NCI-H524 (cell line): ENCODE results near the gene ADORA2A.

ENCODE experiments used
- DNase-seq, 2 experiments: peaks; one replicate each; lab custom pipeline; 2025; lab: John Stamatoyannopoulos, UW

Gene ADORA2A

GRCh38 chr22:24433001-24433827, 5.8 kb downstream of the ADORA2A start:
- DNase-seq: no peak

GRCh38 chr22:24433828-24434470, 6.5 kb downstream of the ADORA2A start:
- no peak for DNase-seq

DNA sequence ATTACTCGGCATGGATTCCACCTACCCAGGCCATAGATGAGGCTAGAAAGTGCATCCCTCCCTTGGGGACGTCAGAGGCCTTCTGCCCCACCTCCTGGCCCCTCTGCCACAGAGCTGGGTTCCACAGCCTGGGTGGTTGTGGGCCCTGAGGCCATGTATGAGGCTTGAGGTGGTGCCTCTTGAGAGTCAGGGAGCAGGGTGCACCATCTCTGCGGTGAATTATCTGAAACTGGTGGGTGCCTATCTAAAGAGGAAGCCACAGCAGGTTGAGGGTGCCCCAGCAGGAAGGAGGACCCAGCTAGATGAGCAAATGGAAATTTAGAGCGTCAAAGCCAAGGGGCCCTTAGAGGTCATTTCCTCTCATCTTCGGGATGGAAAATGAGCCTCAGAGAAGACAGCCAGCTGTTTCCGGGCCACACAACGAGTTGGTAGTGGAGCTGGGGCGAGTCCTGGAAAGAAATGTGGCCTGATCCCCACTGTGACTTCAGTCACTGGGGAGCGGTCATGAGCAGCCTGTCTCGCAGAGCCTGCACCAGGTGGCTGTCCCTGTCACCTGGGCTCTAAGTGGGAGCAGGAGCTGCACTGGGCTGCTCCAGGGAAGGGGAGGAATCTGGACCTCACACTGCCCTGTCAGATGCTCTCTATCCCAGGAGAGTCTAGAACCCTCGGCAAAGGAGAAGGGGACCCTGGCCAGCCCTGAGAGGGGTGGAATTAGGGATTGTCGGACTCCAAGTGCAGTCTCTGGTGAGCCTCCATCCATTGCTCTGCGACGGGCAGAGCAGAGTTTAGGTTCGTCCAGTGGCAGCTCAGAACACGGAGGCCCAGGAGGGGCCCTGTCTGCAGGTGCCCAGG, 7.3 kb downstream of the ADORA2A start:
- DNase-seq: no peak

DNA sequence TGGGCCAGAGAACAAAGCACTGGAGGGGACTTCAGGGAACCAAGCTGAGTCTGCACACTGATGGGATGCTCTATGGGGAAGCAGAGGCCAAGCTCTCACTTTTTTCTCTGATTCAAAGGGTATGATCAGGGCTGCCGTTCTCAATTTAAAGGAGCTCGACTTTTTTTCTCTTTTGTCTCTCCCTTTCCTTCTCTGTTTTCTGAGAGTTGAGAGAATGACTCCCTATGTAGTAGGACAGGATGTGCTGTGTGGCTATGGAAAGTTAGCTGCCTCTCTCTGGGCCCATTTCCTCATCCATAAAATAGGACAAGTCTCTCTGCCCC, 7.9 kb downstream of the ADORA2A start:
- DNase-seq: no peak

- no peak for DNase-seq
Observed at GRCh38 chr22:24435861-24436371, 8.5 kb downstream of the ADORA2A start.

GRCh38 chr22:24436553-24436952, 9.2 kb downstream of the ADORA2A start:
- no peak for DNase-seq

- DNase-seq: no peak
Observed at GRCh38 chr22:24437091-24437490, 9.7 kb downstream of the ADORA2A start.

DNA sequence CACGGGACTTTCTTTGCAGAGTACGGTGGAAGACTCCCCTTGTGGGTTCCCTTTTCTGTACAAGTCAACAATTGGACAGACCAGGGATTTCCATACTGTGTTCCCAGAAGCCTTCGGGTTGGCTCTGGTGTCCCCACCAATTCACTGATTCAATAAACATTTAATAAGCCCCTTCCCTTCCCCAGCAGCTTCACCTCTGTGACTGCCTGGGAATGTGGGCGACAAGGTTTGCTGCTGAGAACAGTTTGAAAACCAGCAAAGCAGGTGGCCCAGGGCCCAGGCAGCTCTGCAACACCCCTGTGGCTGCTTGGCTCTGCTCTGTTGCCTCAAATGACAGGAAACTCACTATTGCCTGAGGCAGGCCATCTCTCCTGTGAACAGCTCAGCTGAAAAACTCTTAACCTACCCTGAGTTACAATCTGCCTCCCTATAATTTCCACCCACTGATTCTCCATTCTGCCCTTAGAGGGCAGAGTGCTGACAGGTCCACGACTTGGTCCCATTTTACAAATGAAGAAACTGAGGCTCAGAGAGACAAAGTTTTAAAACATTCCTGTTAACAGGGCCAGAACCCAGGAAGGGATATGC, 10.4 kb downstream of the ADORA2A start:
- DNase-seq: no peak

DNA sequence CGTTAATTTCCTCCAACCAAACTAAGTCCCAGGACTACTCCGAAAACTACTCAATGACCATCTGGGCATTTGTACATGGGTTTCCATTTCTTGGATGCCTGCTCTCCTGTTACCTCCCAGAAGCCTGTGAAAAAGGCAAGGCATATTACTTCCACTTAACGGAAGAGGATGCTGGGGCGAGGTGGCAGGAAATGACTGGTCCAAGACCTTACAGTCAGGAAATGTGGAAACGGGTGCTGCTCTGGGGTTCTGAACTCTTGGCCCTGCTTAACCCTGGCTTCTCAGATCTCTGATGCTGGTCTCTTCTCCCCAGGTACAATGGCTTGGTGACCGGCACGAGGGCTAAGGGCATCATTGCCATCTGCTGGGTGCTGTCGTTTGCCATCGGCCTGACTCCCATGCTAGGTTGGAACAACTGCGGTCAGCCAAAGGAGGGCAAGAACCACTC, 12.9 kb downstream of the ADORA2A start:
- no peak for DNase-seq

DNA sequence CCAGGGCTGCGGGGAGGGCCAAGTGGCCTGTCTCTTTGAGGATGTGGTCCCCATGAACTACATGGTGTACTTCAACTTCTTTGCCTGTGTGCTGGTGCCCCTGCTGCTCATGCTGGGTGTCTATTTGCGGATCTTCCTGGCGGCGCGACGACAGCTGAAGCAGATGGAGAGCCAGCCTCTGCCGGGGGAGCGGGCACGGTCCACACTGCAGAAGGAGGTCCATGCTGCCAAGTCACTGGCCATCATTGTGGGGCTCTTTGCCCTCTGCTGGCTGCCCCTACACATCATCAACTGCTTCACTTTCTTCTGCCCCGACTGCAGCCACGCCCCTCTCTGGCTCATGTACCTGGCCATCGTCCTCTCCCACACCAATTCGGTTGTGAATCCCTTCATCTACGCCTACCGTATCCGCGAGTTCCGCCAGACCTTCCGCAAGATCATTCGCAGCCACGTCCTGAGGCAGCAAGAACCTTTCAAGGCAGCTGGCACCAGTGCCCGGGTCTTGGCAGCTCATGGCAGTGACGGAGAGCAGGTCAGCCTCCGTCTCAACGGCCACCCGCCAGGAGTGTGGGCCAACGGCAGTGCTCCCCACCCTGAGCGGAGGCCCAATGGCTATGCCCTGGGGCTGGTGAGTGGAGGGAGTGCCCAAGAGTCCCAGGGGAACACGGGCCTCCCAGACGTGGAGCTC, 13.5 kb downstream of the ADORA2A start:
- no peak for DNase-seq

- peak; percentile 59 to 74 for DNase-seq
Observed at GRCh38 chr22:24441406-24442351, 14.3 kb downstream of the ADORA2A start.

GRCh38 chr22:24442352-24442744, 14.9 kb downstream of the ADORA2A start:
- DNase-seq: no peak

DNA sequence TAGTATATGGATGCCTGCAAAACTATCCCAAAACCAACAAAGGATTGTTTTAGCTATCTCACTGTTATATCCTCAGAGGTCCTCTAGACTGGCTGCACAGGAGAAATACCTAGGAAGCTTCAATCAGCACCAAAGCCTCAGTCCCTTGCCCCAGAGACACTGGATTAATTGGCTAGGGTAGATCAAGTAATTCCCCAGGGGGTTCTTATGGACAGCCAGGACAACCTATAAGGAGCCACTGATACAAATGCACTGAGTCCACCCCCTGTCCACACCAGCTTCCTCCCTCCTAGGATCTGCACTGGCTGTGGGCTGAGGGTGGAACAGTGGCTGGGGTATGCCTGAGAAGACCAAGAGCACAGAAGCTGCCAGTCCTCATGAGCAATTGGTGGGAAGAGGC, 16.3 kb downstream of the ADORA2A start:
- no peak for DNase-seq

- DNase-seq: no peak
Observed at GRCh38 chr22:24444251-24444650, 16.9 kb downstream of the ADORA2A start.

- DNase-seq: peak in 1 of 2 experiments; percentile 44
Observed at GRCh38 chr22:24444729-24445466, 17.5 kb downstream of the ADORA2A start.

DNA sequence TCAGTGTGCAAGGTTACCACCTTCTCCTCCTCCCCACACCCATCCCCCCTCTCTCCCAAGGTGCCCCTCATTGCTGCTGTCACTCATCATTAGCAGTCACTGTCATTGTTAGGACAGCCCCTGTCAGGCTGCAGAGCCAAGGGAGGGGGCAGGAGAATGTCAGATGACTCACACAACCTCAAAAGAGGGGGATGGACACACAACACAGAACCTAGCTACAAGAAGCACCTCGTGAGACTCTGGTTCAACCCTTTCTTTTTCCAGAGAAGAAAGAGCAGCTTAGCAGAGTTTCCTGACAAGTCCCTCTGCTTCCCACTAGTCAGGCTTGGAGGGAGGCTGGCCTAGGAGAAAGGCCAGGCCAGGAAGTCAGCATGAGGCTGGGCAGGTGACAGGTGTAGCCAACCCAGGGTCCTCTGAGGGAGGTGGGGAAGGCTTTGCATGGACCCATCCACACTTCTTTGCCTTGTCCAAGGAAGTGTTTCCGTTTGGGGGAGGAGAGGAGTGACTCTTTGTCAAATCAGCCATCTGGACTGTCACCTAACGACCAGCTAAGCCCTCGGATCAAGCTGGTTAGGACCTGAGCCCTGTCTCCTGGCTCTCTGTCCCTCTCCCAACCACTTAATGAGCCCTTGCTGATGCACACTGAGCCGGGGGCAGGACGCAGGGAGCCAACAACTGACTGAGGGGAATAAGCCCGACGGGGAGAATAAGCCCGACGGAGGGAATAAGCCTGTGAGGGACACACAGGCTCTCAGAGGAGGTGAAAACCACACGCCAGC, 18.3 kb downstream of the ADORA2A start:
- peak; percentile 90 to 95 for DNase-seq

DNA sequence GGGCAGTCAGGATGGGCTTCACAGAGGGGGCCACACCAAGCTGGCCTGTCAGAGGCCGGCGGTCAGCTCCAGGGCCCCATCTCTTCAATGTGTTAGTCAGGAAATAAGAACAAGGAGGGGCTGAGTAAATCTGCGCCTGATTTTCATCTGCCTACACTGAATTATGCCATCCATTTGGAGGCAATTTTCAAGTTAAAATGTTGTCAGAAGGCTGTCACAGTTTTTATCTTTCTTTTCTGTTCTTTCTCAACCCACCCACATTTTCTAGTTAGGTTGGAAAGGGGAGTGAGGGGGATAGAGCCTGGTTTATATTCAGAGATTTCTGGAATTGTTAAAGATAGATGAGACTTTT, 18.8 kb downstream of the ADORA2A start:
- DNase-seq: no peak

DNA sequence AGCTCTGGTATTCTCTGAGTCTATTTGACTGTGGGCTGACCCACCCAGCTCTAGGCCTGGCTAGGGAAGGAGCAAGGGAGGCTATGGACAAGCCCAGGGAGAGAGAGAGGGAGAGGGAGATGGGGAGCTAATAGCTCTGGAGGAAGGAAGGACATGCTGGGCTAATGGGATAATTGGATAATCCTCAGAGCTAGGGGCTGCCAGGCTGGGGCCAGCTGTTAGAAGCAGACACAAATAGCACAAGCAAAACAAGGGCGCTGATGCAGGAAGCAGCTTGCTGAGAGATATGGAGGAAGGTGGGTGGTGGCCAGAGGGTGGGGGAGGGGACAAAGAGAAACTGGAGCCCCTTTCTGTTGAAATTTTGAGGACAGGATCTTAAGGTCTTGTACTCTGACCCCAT, 23.2 kb downstream of the ADORA2A start:
- peak; percentile 95 to 97 for DNase-seq

DNA sequence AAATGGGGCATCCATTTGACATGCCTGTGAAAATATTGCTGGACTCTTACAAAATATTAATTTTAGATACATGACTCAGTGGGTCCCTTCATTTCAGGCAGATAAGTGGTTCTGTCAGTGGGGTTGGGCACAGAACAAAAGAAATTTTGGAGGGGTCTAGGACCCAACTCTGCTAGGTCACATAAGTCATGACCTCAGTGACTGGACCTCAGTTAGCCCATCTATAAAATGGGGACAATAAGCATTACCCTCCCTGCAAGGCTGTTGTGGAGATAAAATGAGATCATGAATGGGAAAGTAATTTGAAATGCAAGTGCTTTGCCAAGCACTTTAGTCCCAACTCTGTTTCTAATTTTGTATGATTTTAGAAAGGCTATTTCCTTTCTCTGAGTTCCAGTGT, 23.8 kb downstream of the ADORA2A start:
- no peak for DNase-seq
